ENCODE measurements around the gene RFX5.

DNA sequence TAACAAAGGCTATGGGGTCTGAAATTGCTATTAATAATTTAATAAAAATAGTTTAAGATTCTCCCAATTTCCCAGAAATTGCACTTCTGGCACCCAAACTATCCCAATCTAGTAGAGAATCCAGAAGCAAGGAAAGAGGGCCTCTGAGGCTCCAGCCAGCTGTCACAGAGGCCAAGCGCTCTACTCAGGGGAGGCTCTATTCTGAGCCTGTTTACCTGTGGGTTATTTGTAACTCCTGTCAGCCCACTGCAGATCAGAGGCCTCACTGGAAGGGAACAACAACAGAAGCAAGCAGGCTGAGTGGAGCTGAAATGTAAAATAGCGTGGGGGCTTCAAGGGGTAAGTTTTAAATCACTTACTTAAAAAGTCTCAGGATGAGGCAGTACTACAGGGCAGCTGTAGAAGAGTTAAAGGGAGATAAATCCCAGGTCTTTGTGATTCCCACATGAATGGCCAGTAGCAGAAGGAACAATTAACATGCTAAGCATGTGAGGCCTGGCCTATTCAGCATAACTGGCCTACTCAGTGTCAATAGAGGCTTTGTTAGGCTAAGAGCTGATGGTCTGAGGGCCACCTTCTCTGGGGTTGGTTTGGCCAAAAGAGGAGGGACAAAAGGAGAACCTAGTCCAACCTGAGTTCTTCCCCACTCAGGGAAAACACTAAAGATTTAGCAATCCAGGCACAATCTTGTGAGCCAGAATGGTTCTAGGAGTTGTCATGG, 52.1 kb downstream of the RFX5 start:
- TF ChIP-seq POLR2A (IDR thresholded peaks at IDR 0.05), result no peak
- TF ChIP-seq, protein P1, sequence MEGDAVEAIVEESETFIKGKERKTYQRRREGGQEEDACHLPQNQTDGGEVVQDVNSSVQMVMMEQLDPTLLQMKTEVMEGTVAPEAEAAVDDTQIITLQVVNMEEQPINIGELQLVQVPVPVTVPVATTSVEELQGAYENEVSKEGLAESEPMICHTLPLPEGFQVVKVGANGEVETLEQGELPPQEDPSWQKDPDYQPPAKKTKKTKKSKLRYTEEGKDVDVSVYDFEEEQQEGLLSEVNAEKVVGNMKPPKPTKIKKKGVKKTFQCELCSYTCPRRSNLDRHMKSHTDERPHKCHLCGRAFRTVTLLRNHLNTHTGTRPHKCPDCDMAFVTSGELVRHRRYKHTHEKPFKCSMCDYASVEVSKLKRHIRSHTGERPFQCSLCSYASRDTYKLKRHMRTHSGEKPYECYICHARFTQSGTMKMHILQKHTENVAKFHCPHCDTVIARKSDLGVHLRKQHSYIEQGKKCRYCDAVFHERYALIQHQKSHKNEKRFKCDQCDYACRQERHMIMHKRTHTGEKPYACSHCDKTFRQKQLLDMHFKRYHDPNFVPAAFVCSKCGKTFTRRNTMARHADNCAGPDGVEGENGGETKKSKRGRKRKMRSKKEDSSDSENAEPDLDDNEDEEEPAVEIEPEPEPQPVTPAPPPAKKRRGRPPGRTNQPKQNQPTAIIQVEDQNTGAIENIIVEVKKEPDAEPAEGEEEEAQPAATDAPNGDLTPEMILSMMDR (IDR thresholded peaks at IDR 0.05), result no peak
